Measurements from ENCODE around the gene SERINC2. TPM values are rescaled to one million over a fixed set of nuclear protein-coding genes. Genes with fewer than 3 reads are reported as not detected.
A peak's percentile ranks its signal among the peaks of the same experiment; 100 is the strongest.

SERINC2 gene
- total RNA-seq, 1 donor from 2014 or later = 9.6 TPM

DNA sequence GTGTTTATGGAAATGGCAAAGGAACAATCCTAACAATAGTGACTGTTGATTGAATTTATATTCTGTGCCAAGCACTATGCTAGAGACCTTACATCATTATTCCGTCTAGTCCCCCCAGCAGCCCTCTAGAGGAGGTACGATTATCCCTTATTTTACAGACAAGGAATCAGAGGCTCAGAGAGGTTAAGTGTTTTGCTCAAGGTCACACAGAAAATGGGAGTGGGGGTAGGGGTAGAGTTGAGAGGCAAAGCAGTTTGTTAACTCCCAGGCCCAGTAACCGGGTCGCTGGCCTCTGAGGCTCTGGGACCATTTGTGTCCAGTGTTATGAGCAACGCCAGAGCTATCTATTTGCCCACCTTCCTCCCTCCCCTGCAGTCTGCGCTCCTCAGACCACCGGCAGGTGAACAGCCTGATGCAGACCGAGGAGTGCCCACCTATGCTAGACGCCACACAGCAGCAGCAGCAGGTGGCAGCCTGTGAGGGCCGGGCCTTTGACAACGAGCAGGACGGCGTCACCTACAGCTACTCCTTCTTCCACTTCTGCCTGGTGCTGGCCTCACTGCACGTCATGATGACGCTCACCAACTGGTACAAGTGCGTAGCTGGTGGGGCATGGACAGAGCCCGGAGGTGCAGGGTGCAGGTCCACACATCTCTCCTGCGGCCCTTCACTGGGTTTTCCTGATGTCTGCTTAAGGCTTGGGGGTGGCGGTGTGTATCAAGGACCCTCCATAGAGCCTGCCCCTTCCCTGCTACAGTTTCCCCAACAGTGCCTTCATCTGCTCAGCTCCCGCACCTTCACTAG is 19.8 kb downstream of the SERINC2 start:
- H3K9ac ChIP-seq = no peak overlapping the region
- no peaks in the 10 kb centered on the region for H3K79me2 ChIP-seq (ENCODE audit: low read depth)
- H4K20me1 ChIP-seq (ENCODE audit: low read depth) = peaks cover 3% of the 10 kb centered on the region
- no peak overlapping the region for H3K4me2 ChIP-seq
- H3K27me3 Mint-ChIP-seq (ENCODE audit: insufficient read depth, low read depth) = peaks cover 14% of the 10 kb centered on the region
- H3K27ac ChIP-seq = no peak overlapping the region
- H3K4me3 ChIP-seq = no peak overlapping the region
- H3K4me1 Mint-ChIP-seq = peaks cover 11% of the 10 kb centered on the region
- DNase-seq (ENCODE audit: low spot score) = no peak
- peaks cover 5% of the 10 kb centered on the region for H3K36me3 Mint-ChIP-seq
- H3K36me3 ChIP-seq = no peaks in the 10 kb centered on the region
- H3K4me3 Mint-ChIP-seq = no peak overlapping the region
- peaks cover 8% of the 10 kb centered on the region for H3K4me1 ChIP-seq
- H3K9me3 ChIP-seq (ENCODE audit: low read depth) = no peaks in the 10 kb centered on the region
- H2AFZ ChIP-seq (replicated peaks) = no peak overlapping the region
- peak overlapping the region; percentile 1 for H3K27ac Mint-ChIP-seq
- TF ChIP-seq, protein P1, sequence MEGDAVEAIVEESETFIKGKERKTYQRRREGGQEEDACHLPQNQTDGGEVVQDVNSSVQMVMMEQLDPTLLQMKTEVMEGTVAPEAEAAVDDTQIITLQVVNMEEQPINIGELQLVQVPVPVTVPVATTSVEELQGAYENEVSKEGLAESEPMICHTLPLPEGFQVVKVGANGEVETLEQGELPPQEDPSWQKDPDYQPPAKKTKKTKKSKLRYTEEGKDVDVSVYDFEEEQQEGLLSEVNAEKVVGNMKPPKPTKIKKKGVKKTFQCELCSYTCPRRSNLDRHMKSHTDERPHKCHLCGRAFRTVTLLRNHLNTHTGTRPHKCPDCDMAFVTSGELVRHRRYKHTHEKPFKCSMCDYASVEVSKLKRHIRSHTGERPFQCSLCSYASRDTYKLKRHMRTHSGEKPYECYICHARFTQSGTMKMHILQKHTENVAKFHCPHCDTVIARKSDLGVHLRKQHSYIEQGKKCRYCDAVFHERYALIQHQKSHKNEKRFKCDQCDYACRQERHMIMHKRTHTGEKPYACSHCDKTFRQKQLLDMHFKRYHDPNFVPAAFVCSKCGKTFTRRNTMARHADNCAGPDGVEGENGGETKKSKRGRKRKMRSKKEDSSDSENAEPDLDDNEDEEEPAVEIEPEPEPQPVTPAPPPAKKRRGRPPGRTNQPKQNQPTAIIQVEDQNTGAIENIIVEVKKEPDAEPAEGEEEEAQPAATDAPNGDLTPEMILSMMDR (IDR thresholded peaks at IDR 0.05) = no peak
- TF ChIP-seq EZH2phosphoT487 (IDR thresholded peaks at IDR 0.05) (no peak), EZH2 (IDR thresholded peaks at IDR 0.05) (no peak)
- no peaks in the 10 kb centered on the region for H3K9me3 Mint-ChIP-seq
- no peaks in the 10 kb centered on the region for H3K27me3 ChIP-seq
- H3F3A ChIP-seq (ENCODE audit: low read depth) = peaks cover 4% of the 10 kb centered on the region

DNA sequence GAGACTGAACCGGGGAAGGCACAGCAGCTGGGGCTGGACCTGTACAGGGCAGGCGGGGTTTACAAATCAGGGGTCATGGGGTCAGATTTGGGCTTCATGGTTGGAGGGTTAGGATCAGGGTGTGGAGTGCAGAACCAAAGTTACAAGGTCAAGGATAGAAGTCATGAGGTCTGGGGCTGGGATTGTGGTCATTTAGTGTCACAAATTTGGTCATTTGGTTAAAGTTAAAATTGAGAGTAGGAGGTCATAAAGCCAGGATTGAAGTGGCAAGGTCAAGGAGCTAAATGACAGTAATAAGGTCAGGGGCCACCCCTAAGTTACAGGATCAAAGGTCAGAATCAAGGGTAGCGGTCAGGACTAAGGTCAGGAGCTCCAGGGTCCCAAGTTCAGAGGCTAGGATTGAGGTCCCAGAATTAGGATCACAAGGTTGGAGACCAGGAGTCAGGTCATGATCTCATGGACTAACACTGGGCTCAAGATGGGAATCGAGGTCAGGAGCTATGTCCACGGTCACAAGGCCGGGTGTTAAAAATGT is 20.4 kb downstream of the SERINC2 start:
- Mint-ChIP-seq H3K4me3 (no peak overlapping the region), H3K9me3 (no peaks in the 10 kb centered on the region), H3K4me1 (peaks cover 11% of the 10 kb centered on the region), H3K27me3 (ENCODE audit: insufficient read depth, low read depth) (peaks cover 14% of the 10 kb centered on the region), H3K27ac (peak overlapping the region; percentile 1), H3K36me3 (peaks cover 5% of the 10 kb centered on the region)
- no peaks in the 10 kb centered on the region for H3K36me3 ChIP-seq
- DNase-seq (ENCODE audit: low spot score) = no peak
- TF ChIP-seq, protein P1 (IDR thresholded peaks at IDR 0.05) = no peak
- TF ChIP-seq EZH2phosphoT487 (IDR thresholded peaks at IDR 0.05) (no peak), EZH2 (IDR thresholded peaks at IDR 0.05) (no peak)
- H3F3A ChIP-seq (ENCODE audit: low read depth) = peaks cover 4% of the 10 kb centered on the region
- H3K4me3 ChIP-seq = no peak overlapping the region
- H3K9ac ChIP-seq = no peak overlapping the region
- no peak overlapping the region for H3K4me2 ChIP-seq
- no peak overlapping the region for H2AFZ ChIP-seq (replicated peaks)
- H3K4me1 ChIP-seq = peaks cover 8% of the 10 kb centered on the region
- H3K27me3 ChIP-seq = no peaks in the 10 kb centered on the region
- H3K9me3 ChIP-seq (ENCODE audit: low read depth) = no peaks in the 10 kb centered on the region
- peaks cover 3% of the 10 kb centered on the region for H4K20me1 ChIP-seq (ENCODE audit: low read depth)
- H3K27ac ChIP-seq = no peak overlapping the region
- no peaks in the 10 kb centered on the region for H3K79me2 ChIP-seq (ENCODE audit: low read depth)

DNA sequence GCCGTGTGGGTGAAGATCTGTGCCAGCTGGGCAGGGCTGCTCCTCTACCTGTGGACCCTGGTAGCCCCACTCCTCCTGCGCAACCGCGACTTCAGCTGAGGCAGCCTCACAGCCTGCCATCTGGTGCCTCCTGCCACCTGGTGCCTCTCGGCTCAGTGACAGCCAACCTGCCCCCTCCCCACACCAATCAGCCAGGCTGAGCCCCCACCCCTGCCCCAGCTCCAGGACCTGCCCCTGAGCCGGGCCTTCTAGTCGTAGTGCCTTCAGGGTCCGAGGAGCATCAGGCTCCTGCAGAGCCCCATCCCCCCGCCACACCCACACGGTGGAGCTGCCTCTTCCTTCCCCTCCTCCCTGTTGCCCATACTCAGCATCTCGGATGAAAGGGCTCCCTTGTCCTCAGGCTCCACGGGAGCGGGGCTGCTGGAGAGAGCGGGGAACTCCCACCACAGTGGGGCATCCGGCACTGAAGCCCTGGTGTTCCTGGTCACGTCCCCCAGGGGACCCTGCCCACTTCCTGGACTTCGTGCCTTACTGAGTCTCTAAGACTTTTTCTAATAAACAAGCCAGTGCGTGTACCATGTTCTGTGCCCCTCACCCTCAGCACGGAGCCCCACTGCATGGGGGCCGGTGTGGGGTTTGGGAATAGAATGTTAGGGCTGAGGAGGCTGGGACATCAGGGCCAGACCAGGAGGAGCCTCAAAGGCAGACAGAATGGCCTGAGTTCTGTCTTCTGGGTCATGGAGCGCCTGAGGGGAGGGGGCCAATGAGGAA is 21.3 kb downstream of the SERINC2 start:
- H3K9ac ChIP-seq = no peak overlapping the region
- H3K27me3 Mint-ChIP-seq (ENCODE audit: insufficient read depth, low read depth) = peaks cover 14% of the 10 kb centered on the region
- peaks cover 3% of the 10 kb centered on the region for H3K36me3 Mint-ChIP-seq
- H3K4me3 ChIP-seq = no peak overlapping the region
- no peaks in the 10 kb centered on the region for H3K79me2 ChIP-seq (ENCODE audit: low read depth)
- H3K4me1 Mint-ChIP-seq = peaks cover 11% of the 10 kb centered on the region
- peaks cover 3% of the 10 kb centered on the region for H4K20me1 ChIP-seq (ENCODE audit: low read depth)
- DNase-seq (ENCODE audit: low spot score) = peak; percentile 14
- TF ChIP-seq EZH2 (IDR thresholded peaks at IDR 0.05) (no peak), EZH2phosphoT487 (IDR thresholded peaks at IDR 0.05) (no peak)
- TF ChIP-seq, protein P1 (IDR thresholded peaks at IDR 0.05) = no peak
- H3K9me3 Mint-ChIP-seq = no peaks in the 10 kb centered on the region
- H3K36me3 ChIP-seq = no peaks in the 10 kb centered on the region
- peaks cover 8% of the 10 kb centered on the region for H3K4me1 ChIP-seq
- H3K27me3 ChIP-seq = no peaks in the 10 kb centered on the region
- H3K9me3 ChIP-seq (ENCODE audit: low read depth) = no peaks in the 10 kb centered on the region
- H3K27ac ChIP-seq = no peak overlapping the region
- H3K4me2 ChIP-seq = no peak overlapping the region
- H2AFZ ChIP-seq (replicated peaks) = no peak overlapping the region
- peaks cover 4% of the 10 kb centered on the region for H3F3A ChIP-seq (ENCODE audit: low read depth)
- H3K27ac Mint-ChIP-seq = no peak overlapping the region
- H3K4me3 Mint-ChIP-seq = no peak overlapping the region
